Nephron (organoid): ENCODE data around the gene OR2AT4.
"Not testable (repeated sequence)": the region's sequence is repeated elsewhere in the genome, so short reads cannot be mapped to it uniquely, and the experiment has no call there.

ENCODE experiments used
- H3K27ac Mint-ChIP-seq, 3 experiments: 2 replicates each; pipeline ENCODE4 v1.8.0; 2020; ENCODE audit warnings: mixed read lengths in 3 of 3, mild to moderate bottlenecking in 2 of 3, moderate library complexity in 1 of 3
- H3K27me3 Mint-ChIP-seq: 2 replicates; pipeline ENCODE4 v1.8.0; 2021; ENCODE audit warnings: low read depth, mild to moderate bottlenecking, moderate library complexity, mixed read lengths
- H3K36me3 Mint-ChIP-seq: 2 replicates; pipeline ENCODE4 v1.8.0; 2020; ENCODE audit warnings: low read depth, mixed read lengths
- H3K4me1 Mint-ChIP-seq: 2 replicates; pipeline ENCODE4 v1.8.0; 2020; ENCODE audit warnings: mixed read lengths
- H3K4me3 Mint-ChIP-seq, 3 experiments: 2 replicates each; pipeline ENCODE4 v1.8.0; 2020; ENCODE audit warnings: mild to moderate bottlenecking in 3 of 3, mixed read lengths in 3 of 3, moderate library complexity in 2 of 3
- H3K9me3 Mint-ChIP-seq: 2 replicates; pipeline ENCODE4 v1.8.0; 2020; ENCODE audit warnings: mixed read lengths
- TF ChIP-seq, protein P1 (sequence below), 3 experiments: fragments of 200-600 bp; sonication (generic); IDR thresholded peaks; one replicate each; pipeline ENCODE4 v1.5.0; 2021; ENCODE audit warnings: antibody characterized with exemption in 3 of 3; ENCODE audit not compliant: unreplicated experiment in 3 of 3

Gene OR2AT4

DNA sequence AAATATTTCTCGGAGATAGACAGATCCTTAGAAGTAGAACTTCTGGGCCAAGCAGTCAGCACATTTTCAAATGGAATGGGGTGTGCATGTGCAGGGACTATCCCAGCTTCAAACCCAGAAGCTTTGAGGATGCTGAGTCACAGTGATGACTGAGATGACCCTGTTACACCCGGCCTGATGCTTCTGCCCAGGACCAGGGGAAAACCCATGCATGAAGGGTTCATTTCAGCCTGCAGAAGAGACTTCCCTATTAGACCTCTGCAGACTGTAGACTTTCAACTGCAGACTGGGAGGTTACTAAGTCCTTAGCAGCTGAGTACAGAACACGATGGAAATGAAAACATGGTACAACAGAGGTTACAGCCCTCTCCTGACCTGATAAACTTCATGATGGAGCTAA is 3.6 kb upstream of the OR2AT4 start:
- Mint-ChIP-seq H3K27me3 (peaks cover 25% of the 10 kb centered on the region), H3K9me3 (peaks cover 4% of the 10 kb centered on the region), H3K36me3 (no peaks in the 10 kb centered on the region), H3K4me3 (no peak overlapping the region), H3K4me1 (no peaks in the 10 kb centered on the region), H3K27ac (no peak overlapping the region)
- TF ChIP-seq, protein P1, sequence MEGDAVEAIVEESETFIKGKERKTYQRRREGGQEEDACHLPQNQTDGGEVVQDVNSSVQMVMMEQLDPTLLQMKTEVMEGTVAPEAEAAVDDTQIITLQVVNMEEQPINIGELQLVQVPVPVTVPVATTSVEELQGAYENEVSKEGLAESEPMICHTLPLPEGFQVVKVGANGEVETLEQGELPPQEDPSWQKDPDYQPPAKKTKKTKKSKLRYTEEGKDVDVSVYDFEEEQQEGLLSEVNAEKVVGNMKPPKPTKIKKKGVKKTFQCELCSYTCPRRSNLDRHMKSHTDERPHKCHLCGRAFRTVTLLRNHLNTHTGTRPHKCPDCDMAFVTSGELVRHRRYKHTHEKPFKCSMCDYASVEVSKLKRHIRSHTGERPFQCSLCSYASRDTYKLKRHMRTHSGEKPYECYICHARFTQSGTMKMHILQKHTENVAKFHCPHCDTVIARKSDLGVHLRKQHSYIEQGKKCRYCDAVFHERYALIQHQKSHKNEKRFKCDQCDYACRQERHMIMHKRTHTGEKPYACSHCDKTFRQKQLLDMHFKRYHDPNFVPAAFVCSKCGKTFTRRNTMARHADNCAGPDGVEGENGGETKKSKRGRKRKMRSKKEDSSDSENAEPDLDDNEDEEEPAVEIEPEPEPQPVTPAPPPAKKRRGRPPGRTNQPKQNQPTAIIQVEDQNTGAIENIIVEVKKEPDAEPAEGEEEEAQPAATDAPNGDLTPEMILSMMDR (IDR thresholded peaks at IDR 0.05; ENCODE audit: unreplicated experiment in 3 of 3) = no peak

DNA sequence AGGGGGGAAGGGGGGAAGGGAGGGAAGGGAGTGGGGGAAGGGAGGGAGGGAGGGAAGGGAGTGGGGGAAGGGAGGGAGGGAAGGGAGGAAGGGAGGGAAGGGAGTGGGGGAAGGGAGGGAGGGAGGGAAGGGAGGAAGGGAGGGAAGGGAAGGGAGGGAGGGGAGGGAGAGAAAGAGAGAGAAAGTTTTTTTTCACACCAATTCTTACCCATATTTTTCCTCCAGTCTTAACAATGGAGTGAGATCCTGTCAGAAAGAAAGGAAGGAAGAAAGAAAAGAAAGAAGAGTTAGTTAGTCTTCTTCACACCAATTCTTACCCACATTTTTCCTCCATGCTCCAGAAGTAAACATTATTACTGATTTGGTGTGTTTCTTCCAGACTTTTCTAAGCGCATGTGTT is 3.0 kb upstream of the OR2AT4 start:
- Mint-ChIP-seq H3K27me3 (peaks cover 24% of the 10 kb centered on the region), H3K27ac (no peak overlapping the region), H3K36me3 (no peaks in the 10 kb centered on the region), H3K9me3 (peaks cover 4% of the 10 kb centered on the region), H3K4me1 (no peaks in the 10 kb centered on the region), H3K4me3 (no peak overlapping the region)
- TF ChIP-seq, protein P1 (IDR thresholded peaks at IDR 0.05; ENCODE audit: unreplicated experiment in 3 of 3) = no peak

DNA sequence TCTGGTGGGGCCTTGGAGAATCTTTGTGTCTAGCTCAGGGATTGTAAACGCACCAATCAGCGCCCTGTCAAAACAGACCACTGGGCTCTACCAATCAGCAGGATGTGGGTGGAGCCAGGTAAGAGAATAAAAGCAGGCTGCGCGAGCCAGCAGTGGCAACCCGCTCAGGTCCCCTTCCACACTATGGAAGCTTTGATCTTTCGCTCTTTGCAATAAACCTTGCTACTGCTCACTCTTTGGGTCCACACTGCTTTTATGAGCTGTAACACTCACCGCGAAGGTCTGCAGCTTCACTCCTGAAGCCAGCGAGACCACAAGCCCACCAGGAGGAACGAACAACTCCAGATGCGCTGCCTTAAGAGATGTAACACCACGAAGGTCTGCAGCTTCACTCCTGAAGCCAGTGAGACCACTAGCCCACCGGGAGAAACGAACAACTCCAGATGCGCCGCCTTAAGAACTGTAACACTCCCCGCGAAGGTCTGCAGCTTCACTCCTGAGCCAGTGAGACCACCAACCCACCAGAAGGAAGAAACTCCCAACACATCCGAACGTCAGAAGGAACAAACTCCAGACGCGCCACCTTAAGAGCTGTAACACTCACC is 2.3 kb upstream of the OR2AT4 start:
- H3K4me1 Mint-ChIP-seq, H3K36me3 Mint-ChIP-seq, H3K9me3 Mint-ChIP-seq, H3K4me3 Mint-ChIP-seq, H3K27ac Mint-ChIP-seq: not testable (repeated sequence)
- peaks cover 24% of the 10 kb centered on the region for H3K27me3 Mint-ChIP-seq

DNA sequence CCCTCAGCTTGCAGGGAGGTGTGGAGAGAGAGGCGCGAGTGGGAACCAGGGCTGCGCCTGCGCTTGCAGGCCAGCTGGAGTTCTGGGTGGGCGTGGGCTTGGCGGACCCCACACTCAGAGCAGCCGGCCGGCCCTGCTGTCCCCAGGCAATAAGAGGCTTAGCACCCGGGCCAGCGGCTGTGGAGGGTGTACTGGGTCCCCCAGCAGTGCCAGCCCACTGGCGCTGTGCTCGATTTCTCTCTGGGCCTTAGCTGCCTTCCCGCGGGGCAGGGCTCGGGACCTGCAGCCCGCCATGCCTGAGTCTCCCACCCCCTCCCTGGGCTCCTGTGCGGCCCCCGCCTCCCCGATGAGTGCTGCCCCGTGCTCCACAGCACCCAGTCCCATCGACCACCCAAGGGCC is 1.5 kb upstream of the OR2AT4 start:
- H3K4me3 Mint-ChIP-seq, H3K9me3 Mint-ChIP-seq, H3K4me1 Mint-ChIP-seq, H3K27ac Mint-ChIP-seq, H3K36me3 Mint-ChIP-seq: not testable (repeated sequence)
- H3K27me3 Mint-ChIP-seq = peaks cover 20% of the 10 kb centered on the region

GRCh38 chr11:75097173-75097557 is 489 bp upstream of the OR2AT4 start:
- no peaks in the 10 kb centered on the region for H3K36me3 Mint-ChIP-seq
- H3K4me1 Mint-ChIP-seq = no peaks in the 10 kb centered on the region
- TF ChIP-seq, protein P1 (IDR thresholded peaks at IDR 0.05; ENCODE audit: unreplicated experiment in 3 of 3) = no peak
- peaks cover 8% of the 10 kb centered on the region for H3K9me3 Mint-ChIP-seq
- peaks cover 21% of the 10 kb centered on the region for H3K27me3 Mint-ChIP-seq
- no peak overlapping the region for H3K4me3 Mint-ChIP-seq
- H3K27ac Mint-ChIP-seq = no peak overlapping the region

- Mint-ChIP-seq H3K27me3 (peaks cover 22% of the 10 kb centered on the region), H3K9me3 (peaks cover 27% of the 10 kb centered on the region)
- not testable (repeated sequence) for H3K36me3 Mint-ChIP-seq, H3K4me1 Mint-ChIP-seq, H3K27ac Mint-ChIP-seq, H3K4me3 Mint-ChIP-seq
Measured at GRCh38 chr11:75094382-75094781, 2.3 kb downstream of the OR2AT4 start.

- Mint-ChIP-seq H3K27me3 (peaks cover 18% of the 10 kb centered on the region), H3K36me3 (no peaks in the 10 kb centered on the region), H3K4me1 (no peaks in the 10 kb centered on the region), H3K9me3 (peaks cover 33% of the 10 kb centered on the region), H3K27ac (no peak overlapping the region), H3K4me3 (no peak overlapping the region)
- TF ChIP-seq, protein P1 (IDR thresholded peaks at IDR 0.05; ENCODE audit: unreplicated experiment in 3 of 3) = no peak
Measured at GRCh38 chr11:75090671-75091177, 6.0 kb downstream of the OR2AT4 start.
